Measurements from ENCODE around the gene TMEM45B. TPM values are rescaled to one million over a fixed set of nuclear protein-coding genes. Genes with fewer than 3 reads are reported as not detected.
A peak's percentile ranks its signal among the peaks of the same experiment; 100 is the strongest.
"Not testable (repeated sequence)": the region's sequence is repeated elsewhere in the genome, so short reads cannot be mapped to it uniquely, and the experiment has no call there.

Gene TMEM45B
- total and polyA plus RNA-seq, 2 of the 13 experiments (the other 11 are each of a cell fraction or from before 2014, with no cell fraction given) = 29.1 to 181 TPM

DNA sequence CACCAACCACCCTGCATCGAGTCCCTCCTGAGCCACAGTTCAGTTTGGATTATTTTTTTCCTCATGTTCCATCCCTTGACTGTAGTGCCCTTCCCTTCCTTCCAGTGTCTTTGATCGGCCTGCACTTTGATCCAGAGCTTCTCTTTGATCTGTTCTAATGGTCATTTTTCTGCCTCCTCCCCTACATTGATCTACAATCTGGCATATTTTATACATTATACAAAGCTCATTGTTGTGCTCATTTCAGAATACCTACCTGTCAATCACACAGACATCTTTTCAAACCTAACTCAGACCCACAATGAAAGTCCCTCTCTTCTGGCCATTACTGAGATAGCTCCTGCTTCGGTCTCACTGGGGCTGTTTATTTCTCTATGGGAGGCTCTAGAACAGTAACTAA, 8.2 kb downstream of the TMEM45B start (continued):
- TF ChIP-seq, protein P1, sequence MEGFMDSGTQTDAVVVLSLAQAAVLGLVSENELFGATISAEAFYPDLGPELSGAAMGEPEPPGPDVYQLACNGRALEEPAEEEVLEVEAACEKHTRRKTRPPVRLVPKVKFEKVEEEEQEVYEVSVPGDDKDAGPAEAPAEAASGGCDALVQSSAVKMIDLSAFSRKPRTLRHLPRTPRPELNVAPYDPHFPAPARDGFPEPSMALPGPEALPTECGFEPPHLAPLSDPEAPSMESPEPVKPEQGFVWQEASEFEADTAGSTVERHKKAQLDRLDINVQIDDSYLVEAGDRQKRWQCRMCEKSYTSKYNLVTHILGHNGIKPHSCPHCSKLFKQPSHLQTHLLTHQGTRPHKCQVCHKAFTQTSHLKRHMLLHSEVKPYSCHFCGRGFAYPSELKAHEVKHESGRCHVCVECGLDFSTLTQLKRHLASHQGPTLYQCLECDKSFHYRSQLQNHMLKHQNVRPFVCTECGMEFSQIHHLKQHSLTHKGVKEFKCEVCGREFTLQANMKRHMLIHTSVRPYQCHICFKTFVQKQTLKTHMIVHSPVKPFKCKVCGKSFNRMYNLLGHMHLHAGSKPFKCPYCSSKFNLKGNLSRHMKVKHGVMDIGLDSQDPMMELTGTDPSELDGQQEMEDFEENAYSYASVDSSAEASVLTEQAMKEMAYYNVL (CRISPR knock-in tag; IDR thresholded peaks at IDR 0.05; ENCODE audit: borderline replicate concordance) = peak; percentile 54; the same call in 1 of the 2 replicates
- TF ChIP-seq CEBPG (CRISPR knock-in tag; IDR thresholded peaks at IDR 0.05) (peak; percentile 20; the same call in 1 of the 2 replicates), HNF4A (CRISPR knock-in tag; IDR thresholded peaks at IDR 0.05) (peak; percentile 71), SOX5 (CRISPR knock-in tag; IDR thresholded peaks at IDR 0.05; ENCODE audit: borderline replicate concordance) (peak; percentile 88; the same call in 1 of the 2 replicates), RXRB (CRISPR knock-in tag; IDR thresholded peaks at IDR 0.05; ENCODE audit: borderline replicate concordance) (0 out of 2 replicates have a peak, but pooled peaks have one; percentile 11), ETV5 (CRISPR knock-in tag; IDR thresholded peaks at IDR 0.05; ENCODE audit: borderline replicate concordance) (peak; percentile 28; the same call in 1 of the 2 replicates), GATAD2A (CRISPR knock-in tag; IDR thresholded peaks at IDR 0.05) (0 out of 2 replicates have a peak, but pooled peaks have one; percentile 22), MEIS2 (CRISPR knock-in tag; IDR thresholded peaks at IDR 0.05) (peak; percentile 70; the same call in 1 of the 2 replicates), SP5 (CRISPR knock-in tag; IDR thresholded peaks at IDR 0.05; ENCODE audit: borderline replicate concordance, low read depth) (peak; percentile 83), HMG20A (CRISPR knock-in tag; IDR thresholded peaks at IDR 0.05; ENCODE audit: borderline replicate concordance) (peak; percentile 57; the same call in 1 of the 2 replicates), SOX6 (CRISPR knock-in tag; IDR thresholded peaks at IDR 0.05) (peak; percentile 89), RCOR2 (CRISPR knock-in tag; IDR thresholded peaks at IDR 0.05) (peak; percentile 50; the same call in 1 of the 2 replicates), ISL2 (CRISPR knock-in tag; IDR thresholded peaks at IDR 0.05) (peak; percentile 72), KDM6A (CRISPR knock-in tag; IDR thresholded peaks at IDR 0.05; ENCODE audit: low read depth) (0 out of 2 replicates have a peak, but pooled peaks have one; percentile 17), SAP130 (CRISPR knock-in tag; IDR thresholded peaks at IDR 0.05; ENCODE audit: low read depth) (peak; percentile 45), ONECUT2 (CRISPR knock-in tag; IDR thresholded peaks at IDR 0.05) (peak; percentile 38; the same call in 1 of the 2 replicates), TBX2 (CRISPR knock-in tag; IDR thresholded peaks at IDR 0.05; ENCODE audit: borderline replicate concordance) (peak; percentile 49), SOX13 (IDR thresholded peaks at IDR 0.05) (peak; percentile 22; the same call in 1 of the 2 replicates), SOX13 (CRISPR knock-in tag; conservative IDR thresholded peaks at IDR 0.05 in 1 of 2, IDR thresholded peaks at IDR 0.05 in 1 of 2) (peak in 1 of 2 experiments; percentile 83; a peak in 2 of 4 replicates), MIER3 (CRISPR knock-in tag; IDR thresholded peaks at IDR 0.05; ENCODE audit: borderline replicate concordance) (0 out of 2 replicates have a peak, but pooled peaks have one; percentile 21)
- TF ChIP-seq, protein P2, sequence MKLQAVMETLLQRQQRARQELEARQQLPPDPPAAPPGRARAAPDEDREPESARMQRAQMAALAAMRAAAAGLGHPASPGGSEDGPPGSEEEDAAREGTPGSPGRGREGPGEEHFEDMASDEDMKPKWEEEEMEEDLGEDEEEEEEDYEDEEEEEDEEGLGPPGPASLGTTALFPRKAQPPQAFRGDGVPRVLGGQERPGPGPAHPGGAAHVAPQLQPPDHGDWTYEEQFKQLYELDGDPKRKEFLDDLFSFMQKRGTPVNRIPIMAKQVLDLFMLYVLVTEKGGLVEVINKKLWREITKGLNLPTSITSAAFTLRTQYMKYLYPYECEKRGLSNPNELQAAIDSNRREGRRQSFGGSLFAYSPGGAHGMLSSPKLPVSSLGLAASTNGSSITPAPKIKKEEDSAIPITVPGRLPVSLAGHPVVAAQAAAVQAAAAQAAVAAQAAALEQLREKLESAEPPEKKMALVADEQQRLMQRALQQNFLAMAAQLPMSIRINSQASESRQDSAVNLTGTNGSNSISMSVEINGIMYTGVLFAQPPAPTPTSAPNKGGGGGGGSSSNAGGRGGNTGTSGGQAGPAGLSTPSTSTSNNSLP (IDR thresholded peaks at IDR 0.05; ENCODE audit: low read depth, low read length) = peak; percentile 81
- TF ChIP-seq SOX6 (IDR thresholded peaks at IDR 0.05) = not testable (repeated sequence)
- TF ChIP-seq, protein P3, sequence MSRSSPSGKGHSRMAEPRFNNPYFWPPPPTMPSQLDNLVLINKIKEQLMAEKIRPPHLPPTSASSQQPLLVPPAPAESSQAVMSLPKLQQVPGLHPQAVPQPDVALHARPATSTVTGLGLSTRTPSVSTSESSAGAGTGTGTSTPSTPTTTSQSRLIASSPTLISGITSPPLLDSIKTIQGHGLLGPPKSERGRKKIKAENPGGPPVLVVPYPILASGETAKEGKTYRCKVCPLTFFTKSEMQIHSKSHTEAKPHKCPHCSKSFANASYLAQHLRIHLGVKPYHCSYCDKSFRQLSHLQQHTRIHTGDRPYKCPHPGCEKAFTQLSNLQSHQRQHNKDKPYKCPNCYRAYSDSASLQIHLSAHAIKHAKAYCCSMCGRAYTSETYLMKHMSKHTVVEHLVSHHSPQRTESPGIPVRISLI (CRISPR knock-in tag; IDR thresholded peaks at IDR 0.05; ENCODE audit: borderline replicate concordance) = peak; percentile 38; the same call in 1 of the 2 replicates
- TF ChIP-seq, protein P4, sequence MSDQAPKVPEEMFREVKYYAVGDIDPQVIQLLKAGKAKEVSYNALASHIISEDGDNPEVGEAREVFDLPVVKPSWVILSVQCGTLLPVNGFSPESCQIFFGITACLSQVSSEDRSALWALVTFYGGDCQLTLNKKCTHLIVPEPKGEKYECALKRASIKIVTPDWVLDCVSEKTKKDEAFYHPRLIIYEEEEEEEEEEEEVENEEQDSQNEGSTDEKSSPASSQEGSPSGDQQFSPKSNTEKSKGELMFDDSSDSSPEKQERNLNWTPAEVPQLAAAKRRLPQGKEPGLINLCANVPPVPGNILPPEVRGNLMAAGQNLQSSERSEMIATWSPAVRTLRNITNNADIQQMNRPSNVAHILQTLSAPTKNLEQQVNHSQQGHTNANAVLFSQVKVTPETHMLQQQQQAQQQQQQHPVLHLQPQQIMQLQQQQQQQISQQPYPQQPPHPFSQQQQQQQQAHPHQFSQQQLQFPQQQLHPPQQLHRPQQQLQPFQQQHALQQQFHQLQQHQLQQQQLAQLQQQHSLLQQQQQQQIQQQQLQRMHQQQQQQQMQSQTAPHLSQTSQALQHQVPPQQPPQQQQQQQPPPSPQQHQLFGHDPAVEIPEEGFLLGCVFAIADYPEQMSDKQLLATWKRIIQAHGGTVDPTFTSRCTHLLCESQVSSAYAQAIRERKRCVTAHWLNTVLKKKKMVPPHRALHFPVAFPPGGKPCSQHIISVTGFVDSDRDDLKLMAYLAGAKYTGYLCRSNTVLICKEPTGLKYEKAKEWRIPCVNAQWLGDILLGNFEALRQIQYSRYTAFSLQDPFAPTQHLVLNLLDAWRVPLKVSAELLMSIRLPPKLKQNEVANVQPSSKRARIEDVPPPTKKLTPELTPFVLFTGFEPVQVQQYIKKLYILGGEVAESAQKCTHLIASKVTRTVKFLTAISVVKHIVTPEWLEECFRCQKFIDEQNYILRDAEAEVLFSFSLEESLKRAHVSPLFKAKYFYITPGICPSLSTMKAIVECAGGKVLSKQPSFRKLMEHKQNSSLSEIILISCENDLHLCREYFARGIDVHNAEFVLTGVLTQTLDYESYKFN (CRISPR knock-in tag; conservative IDR thresholded peaks at IDR 0.05) = peak; percentile 80
